Naive thymus-derived CD8-positive, alpha-beta T cell (primary cell): ENCODE data around the gene TMEM200B. TPM values are rescaled to one million over a fixed set of nuclear protein-coding genes. Genes with fewer than 3 reads are reported as not detected.
"Not testable (repeated sequence)": the region's sequence is repeated elsewhere in the genome, so short reads cannot be mapped to it uniquely, and the experiment has no call there.

Source experiments
- ATAC-seq, 2 donors: fragments of 150-1000 bp; cut with Tn5 transposase in 1 of 2; sonication (Bioruptor Pico), chemical (Tn5 transposase) in 1 of 2; 1 replicate in 1 of 2; 2 replicates in 1 of 2; pipeline ENCODE4 v1.10.0; 2021; ENCODE audit warnings: mild to moderate bottlenecking in 2 of 2, moderate library complexity in 2 of 2
- POLR2A ChIA-PET: fragments of 350-600 bp; sonication (Branson Sonifier 250); formaldehyde crosslinking; loops from one replicate; lab custom pipeline; 2021; ENCODE audit warnings: antibody characterized with exemption; lab: Charles Lee
- DNase-seq, 10 donors: peaks; one replicate each; pipeline versions ENCODE4 v3.0.0 to v3.0.0-alpha.2; 2020 to 2022
- H3K27ac Mint-ChIP-seq, 10 donors: one replicate each; pipeline ENCODE4 v1.8.0; 2020 to 2022; ENCODE audit warnings: mild to moderate bottlenecking in 10 of 10, mixed read lengths in 10 of 10, moderate library complexity in 4 of 10, inconsistent platforms in 1 of 10
- H3K27me3 Mint-ChIP-seq, 5 donors: one replicate each; pipeline ENCODE4 v1.8.0; 2021 to 2022; ENCODE audit warnings: mixed read lengths in 5 of 5
- H3K36me3 Mint-ChIP-seq, 3 donors: one replicate each; pipeline ENCODE4 v1.8.0; 2020 to 2022; ENCODE audit warnings: mixed read lengths in 3 of 3, mild to moderate bottlenecking in 2 of 3, inconsistent platforms in 1 of 3
- H3K4me1 Mint-ChIP-seq, 4 donors: one replicate each; pipeline ENCODE4 v1.8.0; 2021 to 2022; ENCODE audit warnings: mixed read lengths in 4 of 4
- H3K4me3 Mint-ChIP-seq, 10 donors: one replicate each; pipeline ENCODE4 v1.8.0; 2020 to 2022; ENCODE audit warnings: mild to moderate bottlenecking in 10 of 10, mixed read lengths in 10 of 10, moderate library complexity in 6 of 10, inconsistent platforms in 1 of 10
- H3K9me3 Mint-ChIP-seq, 9 donors: one replicate each; pipeline ENCODE4 v1.8.0; 2020 to 2022; ENCODE audit warnings: mixed read lengths in 9 of 9, mild to moderate bottlenecking in 3 of 9, inconsistent platforms in 1 of 9, moderate library complexity in 1 of 9
- polyA plus RNA-seq, 3 donors: library from polyadenylated mRNA; unstranded; fragments of 300-500 nt; fragmentation: Illumina TruSeq; gene quantifications; one replicate each; pipeline ENCODE4 v1.2.3, GENCODE V29; 2021
- total RNA-seq, 8 experiments: library from RNA in 2 of 8; stranded (reverse) in 2 of 8; gene quantifications; one replicate each; pipeline ENCODE4 v1.2.3 and lab custom pipeline; 2021 to 2026

The TMEM200B gene
- total and polyA plus RNA-seq, 5 experiments from 2014 or later, result 0.08 TPM; not detected in 4

GRCh38 chr1:29157269-29157601 is 33.5 kb upstream of the TMEM200B start:
- POLR2A ChIA-PET, result interaction anchor here (1.0 kb wide), 1 partner anchor 36 kb away, joined by 3 read pairs; no protein-coding TSS in a partner anchor
- Mint-ChIP-seq H3K36me3 (peaks cover 0 to 86% (median 12%) of the 10 kb centered on the region in 3 donors), H3K4me3 (no peak overlapping the region), H3K9me3 (no peaks in the 10 kb centered on the region), H3K27me3 (no peaks in the 10 kb centered on the region), H3K4me1 (peaks cover 0 to 20% (median 9%) of the 10 kb centered on the region in 4 donors), H3K27ac (peak overlapping the region in 1 of 10 donors; percentile 33)
- no peak for ATAC-seq
- DNase-seq, result no peak

- POLR2A ChIA-PET, result interaction anchor here (1.0 kb wide), 1 partner anchor 36 kb away, joined by 3 read pairs; no protein-coding TSS in a partner anchor
- H3K9me3 Mint-ChIP-seq, result no peaks in the 10 kb centered on the region
These were observed 33.0 kb upstream of the TMEM200B start for GRCh38 chr1:29156543-29157268.

GRCh38 chr1:29152046-29152805 is 28.5 kb upstream of the TMEM200B start:
- DNase-seq (no peak), ATAC-seq (no peak)
- Mint-ChIP-seq H3K27me3 (no peaks in the 10 kb centered on the region), H3K4me1 (peaks cover 0 to 5% (median 2%) of the 10 kb centered on the region in 4 donors), H3K4me3 (no peak overlapping the region), H3K9me3 (no peaks in the 10 kb centered on the region), H3K36me3 (peaks cover 13 to 99% (median 37%) of the 10 kb centered on the region in 3 donors), H3K27ac (peak overlapping the region in 3 of 10 donors; percentile 13 to 86 (median 57))
- POLR2A ChIA-PET, result no interaction called here

More at GRCh38 chr1:29156543-29157268, 33.0 kb upstream of the TMEM200B start:
- peaks cover 0 to 89% (median 13%) of the 10 kb centered on the region in 3 donors for H3K36me3 Mint-ChIP-seq
- peak overlapping the region in 3 of 10 donors; percentile 45 to 81 (median 75) for H3K27ac Mint-ChIP-seq
- H3K27me3 Mint-ChIP-seq, result no peaks in the 10 kb centered on the region
- DNase-seq (no peak), ATAC-seq (no peak)
- no peak overlapping the region for H3K4me3 Mint-ChIP-seq
- H3K4me1 Mint-ChIP-seq, result peaks cover 0 to 17% (median 6%) of the 10 kb centered on the region in 4 donors

GRCh38 chr1:29150346-29150745 is 26.6 kb upstream of the TMEM200B start:
- H3K4me1 Mint-ChIP-seq, DNase-seq, ATAC-seq, H3K27me3 Mint-ChIP-seq, H3K9me3 Mint-ChIP-seq: not testable (repeated sequence)
- H3K4me3 Mint-ChIP-seq, result peak overlapping the region in 1 of 10 donors; percentile 25
- POLR2A ChIA-PET, result interaction anchor here (0.7 kb wide), 1 partner anchor 25 kb away, joined by 3 read pairs; no protein-coding TSS in a partner anchor
- peaks cover 26 to 99% (median 53%) of the 10 kb centered on the region in 3 donors for H3K36me3 Mint-ChIP-seq
- peak overlapping the region in 1 of 10 donors; percentile 57 for H3K27ac Mint-ChIP-seq

GRCh38 chr1:29148656-29149491 is 25.2 kb upstream of the TMEM200B start:
- no peak for ATAC-seq

GRCh38 chr1:29145739-29146437 is 22.2 kb upstream of the TMEM200B start:
- peaks cover 29 to 61% (median 48%) of the 10 kb centered on the region in 3 donors for H3K36me3 Mint-ChIP-seq
- DNase-seq (no peak), ATAC-seq (no peak)
- no peaks in the 10 kb centered on the region for H3K27me3 Mint-ChIP-seq
- POLR2A ChIA-PET, result no interaction called here
- peak overlapping the region in 4 of 10 donors; percentile 6 to 73 (median 38) for H3K27ac Mint-ChIP-seq
- H3K9me3 Mint-ChIP-seq, result peaks cover 0 to 16% (median 0%) of the 10 kb centered on the region in 9 donors
- H3K4me1 Mint-ChIP-seq, result peaks cover 0 to 8% (median under 1%) of the 10 kb centered on the region in 4 donors
- H3K4me3 Mint-ChIP-seq, result peak overlapping the region in 1 of 10 donors; percentile 12

More at GRCh38 chr1:29148656-29149491, 25.2 kb upstream of the TMEM200B start:
- H3K27me3 Mint-ChIP-seq, result no peaks in the 10 kb centered on the region
- DNase-seq, result no peak
- H3K27ac Mint-ChIP-seq, result peak overlapping the region in 2 of 10 donors; percentile 15 to 40
- H3K4me3 Mint-ChIP-seq, result no peak overlapping the region
- POLR2A ChIA-PET, result interaction anchor here (1.3 kb wide), 1 partner anchor 33 kb away, joined by 3 read pairs; the partner anchor contains the start of gene SRSF4
- peaks cover 29 to 89% (median 53%) of the 10 kb centered on the region in 3 donors for H3K36me3 Mint-ChIP-seq
- H3K4me1 Mint-ChIP-seq, result peaks cover 0 to 9% (median under 1%) of the 10 kb centered on the region in 4 donors
- H3K9me3 Mint-ChIP-seq, result peaks cover 0 to 8% (median 0%) of the 10 kb centered on the region in 9 donors

GRCh38 chr1:29144178-29144577 is 20.5 kb upstream of the TMEM200B start:
- ATAC-seq (no peak), DNase-seq (no peak)
- H3K4me3 Mint-ChIP-seq, result no peak overlapping the region
- H3K36me3 Mint-ChIP-seq, result peaks cover 29 to 43% (median 39%) of the 10 kb centered on the region in 3 donors
- POLR2A ChIA-PET, result no interaction called here
- no peak overlapping the region for H3K27ac Mint-ChIP-seq
- peaks cover 0 to 16% (median 0%) of the 10 kb centered on the region in 9 donors for H3K9me3 Mint-ChIP-seq
- peaks cover 0 to 8% (median under 1%) of the 10 kb centered on the region in 4 donors for H3K4me1 Mint-ChIP-seq
- H3K27me3 Mint-ChIP-seq, result no peaks in the 10 kb centered on the region

GRCh38 chr1:29142714-29143113 is 19.0 kb upstream of the TMEM200B start:
- Mint-ChIP-seq H3K4me1 (peaks cover 0 to 5% (median under 1%) of the 10 kb centered on the region in 4 donors), H3K27ac (peak overlapping the region in 1 of 10 donors; percentile 37), H3K4me3 (no peak overlapping the region)

GRCh38 chr1:29136391-29136915 is 12.8 kb upstream of the TMEM200B start:
- DNase-seq (no peak), ATAC-seq (no peak)
- no peak overlapping the region for H3K4me3 Mint-ChIP-seq
- peaks cover 8 to 19% (median 11%) of the 10 kb centered on the region in 5 donors for H3K27me3 Mint-ChIP-seq
- peaks cover 0 to 5% (median 2%) of the 10 kb centered on the region in 4 donors for H3K4me1 Mint-ChIP-seq
- H3K9me3 Mint-ChIP-seq, result no peaks in the 10 kb centered on the region
- no peak overlapping the region for H3K27ac Mint-ChIP-seq
- POLR2A ChIA-PET, result no interaction called here
- no peaks in the 10 kb centered on the region for H3K36me3 Mint-ChIP-seq

More at GRCh38 chr1:29142714-29143113, 19.0 kb upstream of the TMEM200B start:
- Mint-ChIP-seq H3K36me3 (peaks cover 16 to 29% (median 25%) of the 10 kb centered on the region in 3 donors), H3K9me3 (peaks cover 0 to 16% (median 0%) of the 10 kb centered on the region in 9 donors), H3K27me3 (no peaks in the 10 kb centered on the region)
- POLR2A ChIA-PET, result no interaction called here
- DNase-seq (no peak), ATAC-seq (no peak)

- H3K27ac Mint-ChIP-seq, result no peak overlapping the region
- POLR2A ChIA-PET, result interaction anchor here (1.1 kb wide), 1 partner anchor 13 kb away, joined by 3 read pairs; no protein-coding TSS in a partner anchor
- H3K4me3 Mint-ChIP-seq, result peak overlapping the region in 2 of 10 donors; percentile 4 to 6
- peaks cover 8 to 30% (median 15%) of the 10 kb centered on the region in 5 donors for H3K27me3 Mint-ChIP-seq
- ATAC-seq, result no peak
- peaks cover 0 to 5% (median 2%) of the 10 kb centered on the region in 4 donors for H3K4me1 Mint-ChIP-seq
- no peak for DNase-seq
- H3K36me3 Mint-ChIP-seq, result no peaks in the 10 kb centered on the region
- H3K9me3 Mint-ChIP-seq, result no peaks in the 10 kb centered on the region
These were observed 11.0 kb upstream of the TMEM200B start for GRCh38 chr1:29134695-29135028.
